Aorta (tissue), 5 donors: ENCODE data around the gene STK36. TPM values are rescaled to one million over a fixed set of nuclear protein-coding genes. Genes with fewer than 3 reads are reported as not detected.

ENCODE experiments used
- ATAC-seq: fragments of 200-7000 bp; cut with Tn5 transposase; one replicate; pipeline ENCODE4 v1.9.1; 2022; ENCODE audit warnings: moderate library complexity; ENCODE audit not compliant: low FRiP score
- DNase-seq, 2 donors: peaks; one replicate each; pipeline ENCODE4 v3.0.0-alpha.2; 2020
- H3K27ac ChIP-seq, 2 donors: one replicate each; pipeline ENCODE4 v1.5.1; 2013; ENCODE audit warnings: low read length in 2 of 2, mild to moderate bottlenecking in 2 of 2, moderate library complexity in 2 of 2, control low read depth in 1 of 2, inconsistent platforms in 1 of 2, low read depth in 1 of 2
- H3K27me3 ChIP-seq, 2 donors: one replicate each; pipeline ENCODE4 v1.6.1; 2013; ENCODE audit warnings: control low read depth in 1 of 2, low read length in 1 of 2, mild to moderate bottlenecking in 1 of 2, moderate library complexity in 1 of 2; ENCODE audit not compliant: insufficient read depth in 2 of 2, control insufficient read depth in 1 of 2
- H3K36me3 ChIP-seq, 2 donors: one replicate each; pipeline ENCODE4 v1.6.1; 2013; ENCODE audit warnings: control low read depth in 1 of 2, low read length in 1 of 2, mild to moderate bottlenecking in 1 of 2; ENCODE audit not compliant: insufficient read depth in 2 of 2, control insufficient read depth in 1 of 2
- H3K4me1 ChIP-seq, 2 donors: one replicate each; pipeline ENCODE4 v1.6.1; 2013; ENCODE audit warnings: low read length in 2 of 2, control low read depth in 1 of 2, mild to moderate bottlenecking in 1 of 2, moderate library complexity in 1 of 2; ENCODE audit not compliant: insufficient read depth in 2 of 2, control insufficient read depth in 1 of 2
- H3K4me3 ChIP-seq, 2 donors: one replicate each; pipeline ENCODE4 v1.5.1; 2013; ENCODE audit warnings: low read length in 2 of 2, control low read depth in 1 of 2, mild to moderate bottlenecking in 1 of 2
- H3K9me3 ChIP-seq: one replicate; pipeline ENCODE4 v1.6.1; 2013; ENCODE audit warnings: mild to moderate bottlenecking, low read length; ENCODE audit not compliant: control insufficient read depth
- WGBS, 2 donors: extraction: QIAGEN DNeasy Blood & Tissue Kit; methylation state at CpG; one replicate each; pipeline ENCODE4 v1.1.7; 2013; 5-methylcytosine and 5-hydroxymethylcytosine counted together
- intact Hi-C, 2 donors: fragments of 100-400 bp; cut with DNase I; formaldehyde crosslinking; loops; one replicate each; pipeline versions ENCODE4 v1.14.2 to v1.15.0; 2022
- polyA plus RNA-seq, 2 donors: library from polyadenylated mRNA; stranded (reverse); fragments of 200-250 nt; gene quantifications; one replicate each; pipeline ENCODE4 v1.2.3, GENCODE V29; 2013
- total RNA-seq, 2 donors: library from RNA; stranded (reverse); fragmentation: NEBNext Ultra II Directional; extraction: Animal tissue kit (Norgen Biotek cat#: 25700); gene quantifications; one replicate each; pipeline ENCODE4 v1.2.1, GENCODE V29; 2021
- donor health status: healthy with polysubstance abuse.
- donor health status: Bipolar disorder and iron deficiency.
- donor health status: DM: no; HTN: no; CAD: no.
- donor health status: DM: no; HTN: no; CAD: no.
- donor health status: DM: yes; HTN: yes; CAD: no.

The STK36 gene
- total and polyA plus RNA-seq, 4 donors, result 8.0 to 46.4 (median 33.8) TPM

DNA sequence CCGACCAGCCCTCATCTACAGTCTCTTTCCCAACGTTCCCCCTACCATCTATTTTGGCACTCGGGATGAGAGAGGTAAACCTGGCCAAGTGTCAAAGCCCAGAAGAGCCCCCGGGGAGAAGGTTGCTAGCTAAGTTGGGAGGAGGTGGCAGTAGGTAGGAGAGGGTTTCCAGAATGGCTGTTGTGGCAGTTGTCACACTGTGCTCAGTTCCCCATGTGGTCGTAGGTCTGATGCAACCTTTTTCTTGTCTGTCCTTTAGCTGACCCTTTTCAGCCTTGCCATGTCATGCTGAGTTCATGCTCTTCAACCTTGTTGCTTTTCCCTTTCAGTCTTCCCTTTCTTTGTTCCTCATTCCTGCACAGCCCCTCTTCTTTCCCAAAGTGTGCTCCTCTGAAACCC lies 73.3 kb downstream of the STK36 start:
- peaks cover 3 to 8% of the 10 kb centered on the region in 2 donors for H3K36me3 ChIP-seq
- intact Hi-C loops, result no loop called here
- no peak overlapping the region for H3K27ac ChIP-seq
- 63 to 71% methylated on average over 5 of the region's 5 CpGs for WGBS, 2 donors
- ATAC-seq (no peak), DNase-seq (peak in 1 of 2 donors; percentile 55)
- H3K4me1 ChIP-seq, result no peaks in the 10 kb centered on the region
- H3K4me3 ChIP-seq, result no peak overlapping the region
- no peaks in the 10 kb centered on the region for H3K9me3 ChIP-seq
- H3K27me3 ChIP-seq, result no peaks in the 10 kb centered on the region

- Histone ChIP-seq H3K4me3 (no peak overlapping the region), H3K9me3 (no peaks in the 10 kb centered on the region), H3K36me3 (peaks cover 3 to 11% of the 10 kb centered on the region in 2 donors), H3K4me1 (no peaks in the 10 kb centered on the region), H3K27ac (no peak overlapping the region), H3K27me3 (no peaks in the 10 kb centered on the region)
- no peak for DNase-seq
- ATAC-seq, result peak; percentile 57
- WGBS, 2 donors, result 66 to 78% methylated on average over 10 of the region's 10 CpGs
- intact Hi-C loops, result no loop called here
These were observed 73.9 kb downstream of the STK36 start for GRCh38 chr2:218745559-218746469.

- WGBS, 2 donors, result 96 to 100% methylated on average over 1 of the region's 1 CpG
- no peak overlapping the region for H3K27ac ChIP-seq
- H3K4me3 ChIP-seq, result no peak overlapping the region
- peaks cover 3 to 11% of the 10 kb centered on the region in 2 donors for H3K36me3 ChIP-seq
- H3K27me3 ChIP-seq, result no peaks in the 10 kb centered on the region
- no peaks in the 10 kb centered on the region for H3K9me3 ChIP-seq
- intact Hi-C loops, result no loop called here
- ATAC-seq, result no peak
- no peaks in the 10 kb centered on the region for H3K4me1 ChIP-seq
- no peak for DNase-seq
These were observed 74.5 kb downstream of the STK36 start for GRCh38 chr2:218746470-218746795.

DNA sequence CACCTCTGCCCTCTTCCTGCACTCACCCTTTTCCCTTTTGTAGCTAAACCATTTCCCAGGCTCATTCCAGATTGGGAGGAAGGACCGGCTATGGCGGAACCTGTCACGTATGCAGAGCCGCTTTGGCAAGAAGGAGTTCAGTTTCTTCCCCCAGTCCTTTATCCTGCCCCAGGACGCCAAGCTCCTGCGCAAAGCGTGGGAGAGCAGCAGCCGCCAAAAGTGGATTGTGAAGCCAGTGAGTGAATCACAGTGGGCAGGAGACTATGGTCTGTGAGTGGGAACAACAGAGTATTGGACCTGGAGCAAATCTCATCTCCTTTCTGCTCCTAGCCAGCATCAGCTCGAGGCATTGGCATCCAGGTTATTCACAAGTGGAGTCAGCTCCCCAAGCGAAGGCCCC lies 75.1 kb downstream of the STK36 start:
- no peak overlapping the region for H3K4me3 ChIP-seq
- 96% methylated on average over 10 of the region's 10 CpGs for WGBS, 2 donors
- peaks cover 3 to 12% of the 10 kb centered on the region in 2 donors for H3K36me3 ChIP-seq
- no peaks in the 10 kb centered on the region for H3K9me3 ChIP-seq
- no peaks in the 10 kb centered on the region for H3K27me3 ChIP-seq
- intact Hi-C loops, result no loop called here
- DNase-seq, result no peak
- no peak for ATAC-seq
- H3K27ac ChIP-seq, result no peak overlapping the region
- no peaks in the 10 kb centered on the region for H3K4me1 ChIP-seq

GRCh38 chr2:218748741-218749441 lies 77.0 kb downstream of the STK36 start:
- Histone ChIP-seq H3K36me3 (peaks cover 3 to 14% of the 10 kb centered on the region in 2 donors), H3K4me1 (no peaks in the 10 kb centered on the region), H3K27me3 (no peaks in the 10 kb centered on the region), H3K9me3 (no peaks in the 10 kb centered on the region), H3K4me3 (no peak overlapping the region), H3K27ac (no peak overlapping the region)
- ATAC-seq, result no peak
- 93 to 95% methylated on average over 8 of the region's 8 CpGs for WGBS, 2 donors
- DNase-seq, result no peak
- intact Hi-C loops, result no loop called here

Other genes with a start within 250 kb of the STK36 start
- 10 to 100 TPM; 13.6 to 22.2 TPM for gene USP37, start 103.7 kb upstream of the STK36 start, total RNA-seq
- 1 to 10 TPM; 1.5 to 2.0 TPM for gene USP37, start 103.7 kb upstream of the STK36 start, polyA plus RNA-seq
- gene CNOT9, start 103.2 kb upstream of the STK36 start, total RNA-seq, result 10 to 100 TPM; 35.6 TPM
- gene CNOT9, start 103.2 kb upstream of the STK36 start, polyA plus RNA-seq, result 10 to 100 TPM; 12.1 to 21.3 TPM
- 1 to 10 TPM; 1.6 to 5.3 TPM for gene PLCD4, start 64.2 kb upstream of the STK36 start, total RNA-seq
- 1 to 10 TPM in 1 of 2 donors, under 1 TPM in 1; 0.25 to 1.2 TPM for gene PLCD4, start 64.2 kb upstream of the STK36 start, polyA plus RNA-seq
- 10 to 100 TPM; 27.7 to 32.9 TPM for gene ZNF142, start 12.5 kb upstream of the STK36 start, total RNA-seq
- 10 to 100 TPM in 1 of 2 donors, 1 to 10 TPM in 1; 3.4 to 10.9 TPM for gene ZNF142, start 12.5 kb upstream of the STK36 start, polyA plus RNA-seq
- gene BCS1L, start 12.4 kb upstream of the STK36 start, total RNA-seq, result 10 to 100 TPM; 21.1 to 32.7 TPM
- 100 to 1,000 TPM in 1 of 2 donors, 10 to 100 TPM in 1; 12.5 to 111 TPM for gene BCS1L, start 12.4 kb upstream of the STK36 start, polyA plus RNA-seq
- gene RNF25, start 84 bp upstream of the STK36 start, total RNA-seq, result 10 to 100 TPM; 22.1 to 24.0 TPM
- gene RNF25, start 84 bp upstream of the STK36 start, polyA plus RNA-seq, result 10 to 100 TPM; 10.9 to 28.0 TPM
- gene TTLL4, start 38.7 kb downstream of the STK36 start, total RNA-seq, result 10 to 100 TPM; 22.3 to 36.3 TPM
- 10 to 100 TPM in 1 of 2 donors, 1 to 10 TPM in 1; 1.9 to 28.8 TPM for gene TTLL4, start 38.7 kb downstream of the STK36 start, polyA plus RNA-seq
- 10 to 100 TPM; 31.9 to 50.6 TPM for gene CYP27A1, start 110.1 kb downstream of the STK36 start, total RNA-seq
- gene CYP27A1, start 110.1 kb downstream of the STK36 start, polyA plus RNA-seq, result 10 to 100 TPM; 19.3 to 40.4 TPM
- 1 to 10 TPM in 1 of 2 donors, under 1 TPM in 1; 0.19 to 1.0 TPM for gene PRKAG3, start 159.7 kb downstream of the STK36 start, total RNA-seq
- under 1 TPM; 0.13 to 0.20 TPM for gene PRKAG3, start 159.7 kb downstream of the STK36 start, polyA plus RNA-seq
- 1 to 10 TPM in 1 of 2 donors, under 1 TPM in 1; 0.88 to 2.1 TPM for gene WNT6, start 187.7 kb downstream of the STK36 start, total RNA-seq
- gene WNT6, start 187.7 kb downstream of the STK36 start, polyA plus RNA-seq, result not detected
- not detected for gene WNT10A, start 208.8 kb downstream of the STK36 start, total RNA-seq
- not detected for gene WNT10A, start 208.8 kb downstream of the STK36 start, polyA plus RNA-seq